Fibroblast of villous mesenchyme (primary cell): Measurements from ENCODE around the gene IGHMBP2. TPM values are rescaled to one million over a fixed set of nuclear protein-coding genes. Genes with fewer than 3 reads are reported as not detected.

ENCODE experiments used
- DNase-seq: peaks from one replicate; pipeline ENCODE4 v3.0.0-alpha.2; 2010; ENCODE audit warnings: low read depth
- H3K4me3 ChIP-seq: 2 replicates; pipeline ENCODE4 v1.5.1; 2011; ENCODE audit warnings: low read depth, mild to moderate bottlenecking, low read length
- CTCF ChIP-seq: IDR thresholded peaks from 2 replicates; pipeline ENCODE4 v1.5.1; 2012; ENCODE audit warnings: low read depth, mild to moderate bottlenecking, low read length; ENCODE audit not compliant: insufficient read depth
- total RNA-seq: library from RNA; depleted of rRNA; stranded (reverse); fragments of >200 nt; gene quantifications from 2 replicates; pipeline ENCODE4 v1.2.3, GENCODE V29; 2012

IGHMBP2 gene
- total RNA-seq, 1 donor, result 9.9 TPM

- H3K4me3 ChIP-seq, result no peak overlapping the region
- TF ChIP-seq CTCF, result no peak
- DNase-seq, result no peak
Observed at GRCh38 chr11:68979931-68980775, 76.5 kb downstream of the IGHMBP2 start.

GRCh38 chr11:68980776-68981065 lies 77.0 kb downstream of the IGHMBP2 start, which contains the start of gene MRGPRD:
TSS of gene MRGPRD (minus strand) at chr11:68980986. CDS start at chr11:68980986, 0 bp downstream.
- no peak for DNase-seq
- no peak within 1 kb of the TSS for H3K4me3 ChIP-seq
- TF ChIP-seq CTCF, result no peak

- H3K4me3 ChIP-seq, result no peak overlapping the region
- no peak for TF ChIP-seq CTCF
- DNase-seq, result no peak
Observed at GRCh38 chr11:68982134-68982533, 78.4 kb downstream of the IGHMBP2 start.

- no peak for TF ChIP-seq CTCF
- DNase-seq, result peak; percentile 41
Observed at GRCh38 chr11:68983801-68984200, 80.1 kb downstream of the IGHMBP2 start.

GRCh38 chr11:68987211-68987610 lies 83.5 kb downstream of the IGHMBP2 start:
- no peak for DNase-seq
- TF ChIP-seq CTCF, result no peak
- H3K4me3 ChIP-seq, result no peak overlapping the region

More at GRCh38 chr11:68983801-68984200, 80.1 kb downstream of the IGHMBP2 start:
- no peak overlapping the region for H3K4me3 ChIP-seq

GRCh38 chr11:68988491-68988890 lies 84.8 kb downstream of the IGHMBP2 start:
- no peak for TF ChIP-seq CTCF
- H3K4me3 ChIP-seq, result no peak overlapping the region
- no peak for DNase-seq

Other genes with a start within 250 kb of the IGHMBP2 start
- not detected in 2 replicates for gene GAL, start 219.3 kb upstream of the IGHMBP2 start, total RNA-seq
- gene TESMIN, start 152.4 kb upstream of the IGHMBP2 start, total RNA-seq, result 0.32 and 2.6 TPM in 2 replicates
- gene CPT1A, start 62.0 kb upstream of the IGHMBP2 start, total RNA-seq, result 28.7 and 39.7 TPM in 2 replicates
- gene MRPL21, start 59 bp upstream of the IGHMBP2 start, total RNA-seq, result 43.5 and 47.1 TPM in 2 replicates
- gene MRGPRD, start 77.1 kb downstream of the IGHMBP2 start, total RNA-seq, result not detected in 2 replicates
- 52.8 and 61.3 TPM in 2 replicates for gene MRGPRF, start 109.4 kb downstream of the IGHMBP2 start, total RNA-seq
- gene TPCN2, start 145.0 kb downstream of the IGHMBP2 start, total RNA-seq, result 10.4 and 13.5 TPM in 2 replicates